Tibial artery (tissue), 4 donors: ENCODE results near the gene CHKB.

ENCODE experiments used
- DNase-seq, 2 donors: peaks; one replicate each; pipeline ENCODE4 v3.0.0-alpha.2; 2019
- H3K27ac ChIP-seq, 2 donors: fragments of 200-600 bp; sonication (generic) in 1 of 2; 1 replicate in 1 of 2; 2 replicates in 1 of 2; pipeline ENCODE4 v1.5.1; 2018 to 2019; ENCODE audit warnings: mild to moderate bottlenecking in 1 of 2
- H3K27me3 ChIP-seq, 2 donors: fragments of 200-600 bp; sonication (generic) in 1 of 2; one replicate each; pipeline versions ENCODE4 v1.5.1 to v1.6.0; 2016 to 2019
- H3K36me3 ChIP-seq, 3 donors: fragments of 200-600 bp; sonication (generic) in 2 of 3; one replicate each; pipeline ENCODE4 v1.5.1; 2016 to 2019; ENCODE audit warnings: mild to moderate bottlenecking in 2 of 3
- H3K4me1 ChIP-seq, 4 donors: fragments of 200-600 bp; sonication (generic) in 2 of 4; 1 replicate in 3 of 4; 2 replicates in 1 of 4; pipeline ENCODE4 v1.5.1; 2016 to 2019
- H3K4me3 ChIP-seq, 2 donors: fragments of 200-600 bp; sonication (generic) in 1 of 2; 1 replicate in 1 of 2; 2 replicates in 1 of 2; pipeline ENCODE4 v1.5.1; 2018 to 2019; ENCODE audit warnings: mild to moderate bottlenecking in 2 of 2
- H3K9me3 ChIP-seq, 3 donors: fragments of 200-600 bp; sonication (generic) in 1 of 3; one replicate each; pipeline ENCODE4 v1.5.1; 2016 to 2019
- intact Hi-C: fragments of 100-400 bp; cut with DNase I; formaldehyde crosslinking; loops from one replicate; pipeline ENCODE4 v1.15.0; 2023; ENCODE audit warnings: low total_unique reads
- TF ChIP-seq, protein P1 (sequence below), 2 experiments: fragments of 200-600 bp in 1 of 2; fragments of 450-650 bp in 1 of 2; IDR thresholded peaks; one replicate each; pipeline ENCODE4 v1.5.1; 2017 to 2019; ENCODE audit warnings: antibody characterized with exemption in 2 of 2, mild to moderate bottlenecking in 1 of 2, moderate library complexity in 1 of 2

Gene CHKB

DNA sequence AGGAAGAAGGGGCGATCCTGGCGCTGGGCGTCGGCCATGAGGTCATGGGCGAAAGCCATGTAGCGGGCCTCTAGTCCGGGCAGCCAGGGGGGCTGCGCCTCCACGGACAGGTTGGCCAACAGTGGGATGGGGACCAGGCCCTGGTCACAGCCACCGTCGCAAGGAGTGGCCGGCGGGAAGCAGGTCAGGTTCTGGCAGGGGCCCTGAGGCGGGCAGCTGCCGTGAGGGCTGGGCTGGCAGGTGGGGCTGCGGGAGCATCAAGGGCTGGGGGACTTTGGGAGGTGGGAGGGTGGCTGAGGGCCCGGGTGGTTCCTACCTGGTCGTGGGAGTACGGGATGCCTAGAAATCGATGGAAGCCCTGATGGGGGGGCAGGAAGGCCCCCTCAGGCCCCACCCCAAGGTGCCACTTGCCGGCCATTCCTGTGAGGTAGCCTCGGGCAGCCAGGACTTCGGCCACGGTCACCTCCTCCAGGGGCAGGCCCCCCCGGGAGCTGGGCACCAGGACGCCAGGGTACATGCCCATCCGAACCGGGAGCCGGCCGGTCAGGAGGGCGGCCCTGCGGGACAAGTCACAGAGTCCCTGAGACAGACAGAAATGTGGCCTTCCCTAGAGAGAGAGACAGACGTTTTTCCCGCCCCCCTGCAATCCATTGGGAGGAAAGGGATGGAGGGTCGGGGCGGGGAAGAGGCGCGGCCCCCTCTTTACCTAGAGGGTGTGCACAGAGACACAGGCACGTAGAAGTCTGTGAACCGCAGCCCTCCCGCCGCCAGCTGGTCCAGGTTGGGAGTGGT lies 44.4 kb upstream of the CHKB start:
- intact Hi-C loops: no loop called here
- DNase-seq: no peak
- Histone ChIP-seq H3K27ac (peak overlapping the region; percentile 66 to 82), H3K36me3 (peaks cover 0 to 16% (median 0%) of the 10 kb centered on the region in 3 donors), H3K9me3 (no peaks in the 10 kb centered on the region), H3K4me3 (peak overlapping the region; percentile 62 to 81), H3K27me3 (no peaks in the 10 kb centered on the region), H3K4me1 (peaks cover 0 to 19% (median 17%) of the 10 kb centered on the region in 4 donors)
- TF ChIP-seq, protein P1, sequence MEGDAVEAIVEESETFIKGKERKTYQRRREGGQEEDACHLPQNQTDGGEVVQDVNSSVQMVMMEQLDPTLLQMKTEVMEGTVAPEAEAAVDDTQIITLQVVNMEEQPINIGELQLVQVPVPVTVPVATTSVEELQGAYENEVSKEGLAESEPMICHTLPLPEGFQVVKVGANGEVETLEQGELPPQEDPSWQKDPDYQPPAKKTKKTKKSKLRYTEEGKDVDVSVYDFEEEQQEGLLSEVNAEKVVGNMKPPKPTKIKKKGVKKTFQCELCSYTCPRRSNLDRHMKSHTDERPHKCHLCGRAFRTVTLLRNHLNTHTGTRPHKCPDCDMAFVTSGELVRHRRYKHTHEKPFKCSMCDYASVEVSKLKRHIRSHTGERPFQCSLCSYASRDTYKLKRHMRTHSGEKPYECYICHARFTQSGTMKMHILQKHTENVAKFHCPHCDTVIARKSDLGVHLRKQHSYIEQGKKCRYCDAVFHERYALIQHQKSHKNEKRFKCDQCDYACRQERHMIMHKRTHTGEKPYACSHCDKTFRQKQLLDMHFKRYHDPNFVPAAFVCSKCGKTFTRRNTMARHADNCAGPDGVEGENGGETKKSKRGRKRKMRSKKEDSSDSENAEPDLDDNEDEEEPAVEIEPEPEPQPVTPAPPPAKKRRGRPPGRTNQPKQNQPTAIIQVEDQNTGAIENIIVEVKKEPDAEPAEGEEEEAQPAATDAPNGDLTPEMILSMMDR (IDR thresholded peaks at IDR 0.05): no peak

DNA sequence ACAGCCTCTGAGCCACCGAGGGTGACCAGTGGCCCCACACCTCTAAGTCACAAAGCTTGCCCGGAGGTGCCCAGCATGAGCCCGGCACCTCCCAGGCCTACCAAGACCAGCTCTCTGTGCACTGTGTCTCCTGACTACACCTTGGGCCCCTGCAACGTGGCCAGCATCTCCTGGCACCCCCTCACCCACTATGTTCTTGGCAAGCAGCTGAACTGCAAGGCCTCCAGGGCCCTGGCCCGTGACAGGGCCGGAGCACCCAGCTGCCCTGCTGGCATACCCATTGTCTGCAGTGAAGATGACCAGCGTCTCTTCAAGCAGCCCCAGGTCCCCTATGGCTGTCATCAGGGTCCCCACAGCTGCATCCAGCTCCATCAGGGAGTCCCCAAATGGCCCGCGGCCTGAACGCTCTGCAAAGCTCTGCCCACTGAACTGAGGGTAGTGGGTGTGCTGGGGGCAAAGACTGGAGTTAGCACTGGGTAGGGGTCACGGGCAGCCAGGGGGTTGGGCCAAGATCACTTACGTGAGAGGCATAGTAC lies 43.7 kb upstream of the CHKB start:
- intact Hi-C loops: no loop called here
- Histone ChIP-seq H3K27ac (no peak overlapping the region), H3K4me1 (peaks cover 0 to 20% (median 17%) of the 10 kb centered on the region in 4 donors), H3K9me3 (no peaks in the 10 kb centered on the region), H3K27me3 (peaks cover 0 to under 1% of the 10 kb centered on the region in 2 donors), H3K4me3 (no peak overlapping the region), H3K36me3 (peaks cover 0 to 16% (median 0%) of the 10 kb centered on the region in 3 donors)
- TF ChIP-seq, protein P1 (IDR thresholded peaks at IDR 0.05): no peak
- DNase-seq: no peak

DNA sequence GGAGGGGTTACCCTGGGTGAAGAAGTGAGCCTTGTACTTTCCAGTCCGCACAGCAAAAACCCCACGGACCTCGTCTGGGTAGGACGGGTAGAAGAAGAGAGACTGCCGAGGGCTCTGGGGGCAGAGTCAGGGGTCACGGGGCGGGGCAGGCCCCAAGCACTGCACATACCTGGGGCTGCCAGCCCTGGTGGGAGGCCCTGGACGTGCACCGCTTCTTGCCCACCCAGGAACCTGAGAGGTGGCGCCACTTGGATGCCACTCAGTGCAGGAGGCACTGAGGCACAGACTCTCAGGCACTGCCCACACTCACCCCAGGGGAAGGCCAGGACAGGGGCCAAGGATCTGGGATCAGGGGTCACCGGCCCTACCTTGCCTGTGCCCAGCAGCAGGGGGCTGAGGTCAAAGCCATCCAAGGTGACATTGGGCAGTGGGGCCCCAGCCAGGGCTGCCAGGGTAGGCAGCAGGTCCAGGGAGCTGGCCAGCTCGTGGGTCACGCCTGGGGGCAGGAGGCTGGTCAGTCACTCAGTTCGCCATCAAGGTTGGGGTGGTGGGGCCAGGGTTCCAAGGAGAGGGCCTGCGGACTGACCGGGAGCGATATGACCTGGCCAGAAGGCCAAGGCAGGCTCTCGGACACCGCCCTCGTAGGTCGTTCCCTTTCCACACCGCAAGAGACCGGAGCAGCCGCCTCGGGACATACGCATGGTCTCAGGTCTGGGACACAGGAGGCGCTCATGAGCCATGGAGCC lies 43.1 kb upstream of the CHKB start:
- TF ChIP-seq, protein P1 (IDR thresholded peaks at IDR 0.05): no peak
- Histone ChIP-seq H3K27ac (no peak overlapping the region), H3K4me1 (peaks cover 0 to 24% (median 18%) of the 10 kb centered on the region in 4 donors), H3K27me3 (peaks cover 0 to 7% of the 10 kb centered on the region in 2 donors), H3K9me3 (no peaks in the 10 kb centered on the region), H3K36me3 (peaks cover 0 to 16% (median 0%) of the 10 kb centered on the region in 3 donors), H3K4me3 (no peak overlapping the region)
- intact Hi-C loops: no loop called here
- no peak for DNase-seq

DNA sequence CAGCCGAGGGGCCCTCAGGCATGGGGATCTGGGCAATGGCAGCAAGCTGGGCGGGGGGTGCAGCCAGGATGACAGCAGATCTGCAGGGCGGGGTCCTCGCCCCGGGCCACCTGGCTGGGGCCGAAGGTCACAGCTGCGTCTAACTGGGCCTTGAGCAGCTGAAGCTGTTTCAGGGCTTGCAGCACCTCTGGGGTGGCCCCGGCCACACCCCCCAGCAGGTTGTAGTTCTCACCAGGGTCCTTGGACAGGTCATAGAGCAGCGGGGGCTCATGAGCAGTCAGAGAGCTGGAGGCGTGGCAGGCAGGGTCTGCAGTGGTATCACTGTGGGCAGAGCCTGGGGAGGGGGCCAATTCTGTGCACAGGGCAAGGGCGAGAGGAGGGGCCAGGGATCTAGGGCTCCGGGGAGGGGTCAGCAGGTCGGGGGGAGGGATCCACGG lies 42.5 kb upstream of the CHKB start:
- H3K9me3 ChIP-seq: no peaks in the 10 kb centered on the region
- TF ChIP-seq, protein P1 (IDR thresholded peaks at IDR 0.05): no peak
- peaks cover 0 to 16% (median 0%) of the 10 kb centered on the region in 3 donors for H3K36me3 ChIP-seq
- intact Hi-C loops: no loop called here
- peaks cover 0 to 30% (median 21%) of the 10 kb centered on the region in 4 donors for H3K4me1 ChIP-seq
- H3K27me3 ChIP-seq: peaks cover 0 to 10% of the 10 kb centered on the region in 2 donors
- H3K27ac ChIP-seq: no peak overlapping the region
- DNase-seq: no peak
- no peak overlapping the region for H3K4me3 ChIP-seq

DNA sequence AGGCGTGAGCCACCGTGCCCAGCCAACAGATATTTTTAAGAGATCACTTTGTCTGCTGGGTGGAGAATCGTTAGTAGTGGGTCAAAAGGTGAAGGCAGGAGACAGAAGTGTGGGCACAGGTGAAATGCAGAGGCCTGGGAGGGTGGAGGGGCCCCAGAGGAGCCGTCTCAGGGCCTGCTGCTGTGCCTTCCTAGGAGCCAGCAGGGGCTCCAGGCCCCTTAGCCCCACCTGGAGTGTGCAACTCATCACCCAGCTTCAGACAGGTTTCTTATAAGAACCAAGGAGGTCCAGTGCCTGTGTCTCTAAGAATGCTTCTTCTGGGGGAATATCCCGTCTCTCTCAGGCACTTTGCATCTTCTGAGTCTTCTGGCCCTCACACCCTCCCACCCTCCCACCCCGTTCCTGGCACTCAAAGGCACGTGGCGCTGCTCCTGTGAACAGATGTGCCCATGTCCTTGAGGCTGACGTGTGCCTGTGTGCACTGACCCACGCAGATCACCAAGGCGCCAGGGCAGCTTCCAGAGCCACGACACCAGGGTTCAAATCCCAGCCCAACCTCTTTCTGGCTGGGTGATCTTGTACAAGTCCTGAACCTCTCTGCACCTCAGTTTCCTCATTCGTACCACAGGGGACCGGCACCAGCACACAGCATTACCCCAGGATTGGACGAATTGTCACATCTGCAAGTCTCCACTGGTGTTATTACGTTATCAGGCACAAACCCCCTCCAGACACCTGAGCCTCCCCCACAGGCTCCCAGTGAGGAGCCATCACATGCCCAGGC lies 41.9 kb upstream of the CHKB start:
- TF ChIP-seq, protein P1 (IDR thresholded peaks at IDR 0.05): no peak
- intact Hi-C loops: no loop called here
- Histone ChIP-seq H3K4me1 (peaks cover 0 to 33% (median 23%) of the 10 kb centered on the region in 4 donors), H3K9me3 (no peaks in the 10 kb centered on the region), H3K27ac (no peak overlapping the region), H3K4me3 (no peak overlapping the region), H3K27me3 (peaks cover 0 to 16% of the 10 kb centered on the region in 2 donors), H3K36me3 (peaks cover 0 to 16% (median 0%) of the 10 kb centered on the region in 3 donors)
- no peak for DNase-seq
